PC-3 (cell line): Measurements from ENCODE around the gene PXDC1.

Source experiments
- EZH2 ChIP-seq: fragments of 300-600 bp; sonication (generic); IDR thresholded peaks from one replicate; pipeline ENCODE4 v1.6.1; 2017; ENCODE audit warnings: antibody characterized with exemption, mild to moderate bottlenecking, low read length; ENCODE audit not compliant: unreplicated experiment
- TF ChIP-seq, protein P1 (sequence below): fragments of 300-600 bp; sonication (generic); conservative IDR thresholded peaks from 2 replicates; pipeline ENCODE4 v1.5.1; 2017; ENCODE audit warnings: antibody characterized with exemption, low read depth, mild to moderate bottlenecking, low read length

DNA sequence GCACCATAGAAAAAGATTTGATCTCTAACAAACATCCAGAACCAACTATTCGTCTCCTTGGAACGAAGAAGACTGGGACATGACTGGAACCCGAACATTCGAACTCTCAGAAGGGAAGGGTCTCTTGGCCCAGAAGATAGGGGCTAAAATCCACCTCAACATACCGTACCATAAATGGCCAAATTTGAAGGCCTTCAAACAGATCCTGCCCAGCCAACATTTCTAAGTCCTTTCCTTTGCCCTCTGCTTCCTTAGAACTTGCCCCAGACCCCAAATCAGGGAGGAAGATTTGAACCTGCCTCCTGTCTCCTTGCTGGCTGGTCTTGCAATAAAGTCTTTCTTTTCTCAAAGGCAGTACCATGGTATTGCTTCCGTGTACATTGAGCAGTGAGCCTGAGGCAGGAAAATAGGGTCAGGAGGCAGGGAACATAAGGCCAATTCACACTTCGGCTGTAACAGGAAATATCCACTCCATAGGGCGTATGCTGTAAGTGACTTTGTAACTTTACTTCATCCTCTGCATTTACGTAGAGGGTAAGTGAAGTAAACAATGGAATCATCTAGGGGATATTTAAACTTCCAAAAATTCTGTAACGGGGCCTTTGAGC lies 1.8 kb upstream of the PXDC1 start:
- TF ChIP-seq, protein P1, sequence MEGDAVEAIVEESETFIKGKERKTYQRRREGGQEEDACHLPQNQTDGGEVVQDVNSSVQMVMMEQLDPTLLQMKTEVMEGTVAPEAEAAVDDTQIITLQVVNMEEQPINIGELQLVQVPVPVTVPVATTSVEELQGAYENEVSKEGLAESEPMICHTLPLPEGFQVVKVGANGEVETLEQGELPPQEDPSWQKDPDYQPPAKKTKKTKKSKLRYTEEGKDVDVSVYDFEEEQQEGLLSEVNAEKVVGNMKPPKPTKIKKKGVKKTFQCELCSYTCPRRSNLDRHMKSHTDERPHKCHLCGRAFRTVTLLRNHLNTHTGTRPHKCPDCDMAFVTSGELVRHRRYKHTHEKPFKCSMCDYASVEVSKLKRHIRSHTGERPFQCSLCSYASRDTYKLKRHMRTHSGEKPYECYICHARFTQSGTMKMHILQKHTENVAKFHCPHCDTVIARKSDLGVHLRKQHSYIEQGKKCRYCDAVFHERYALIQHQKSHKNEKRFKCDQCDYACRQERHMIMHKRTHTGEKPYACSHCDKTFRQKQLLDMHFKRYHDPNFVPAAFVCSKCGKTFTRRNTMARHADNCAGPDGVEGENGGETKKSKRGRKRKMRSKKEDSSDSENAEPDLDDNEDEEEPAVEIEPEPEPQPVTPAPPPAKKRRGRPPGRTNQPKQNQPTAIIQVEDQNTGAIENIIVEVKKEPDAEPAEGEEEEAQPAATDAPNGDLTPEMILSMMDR: no peak
- no peak for TF ChIP-seq EZH2
